ENCODE data around the gene PSMD1. TPM values are rescaled to one million over a fixed set of nuclear protein-coding genes. Genes with fewer than 3 reads are reported as not detected.

Gene PSMD1
- total and polyA plus RNA-seq, 2 of the 8 experiments (the other 6 are each of a cell fraction or from before 2014, with no cell fraction given) = 179 to 272 TPM

- TF ChIP-seq CHD7 (IDR thresholded peaks at IDR 0.05; ENCODE audit: insufficient replicate concordance, low read length) (no peak), RFX5 (IDR thresholded peaks at IDR 0.05; ENCODE audit: borderline replicate concordance, low read depth, low read length) (no peak), SAP30 (IDR thresholded peaks at IDR 0.05; ENCODE audit: insufficient read depth, insufficient replicate concordance, low read length) (no peak), SP4 (IDR thresholded peaks at IDR 0.05; ENCODE audit: low read length) (no peak), TCF12 (IDR thresholded peaks at IDR 0.05; ENCODE audit: low read depth, low read length) (no peak), CBX8 (IDR thresholded peaks at IDR 0.05; ENCODE audit: borderline replicate concordance, low read depth, low read length) (no peak), NRF1 (IDR thresholded peaks at IDR 0.05; ENCODE audit: low read depth, low read length) (no peak), GTF2F1 (IDR thresholded peaks at IDR 0.05; ENCODE audit: borderline replicate concordance, low read depth, low read length) (no peak)
Observed at GRCh38 chr2:231110551-231110950, 53.9 kb downstream of the PSMD1 start (continued).
